Liver (tissue), 9 donors: Measurements from ENCODE around the gene IRX2. TPM values are rescaled to one million over a fixed set of nuclear protein-coding genes. Genes with fewer than 3 reads are reported as not detected.
A peak's percentile ranks its signal among the peaks of the same experiment; 100 is the strongest.

Experiments used
- DNase-seq: peaks from one replicate; pipeline ENCODE4 v3.0.0-alpha.2; 2017; ENCODE audit warnings: low spot score
- H3K27ac ChIP-seq, 2 donors: one replicate each; pipeline ENCODE4 v1.7.0; 2013; ENCODE audit warnings: inconsistent platforms in 2 of 2, low read length in 2 of 2, control low read depth in 1 of 2, low read depth in 1 of 2, mild to moderate bottlenecking in 1 of 2
- H3K27me3 ChIP-seq, 4 donors: one replicate each; pipeline versions ENCODE4 v1.6.1 to v1.7.0; 2013; ENCODE audit warnings: low read length in 3 of 4, inconsistent platforms in 1 of 4, mild to moderate bottlenecking in 1 of 4, moderate library complexity in 1 of 4; ENCODE audit not compliant: control insufficient read depth in 4 of 4, insufficient read depth in 4 of 4
- H3K36me3 ChIP-seq, 4 donors: one replicate each; pipeline versions ENCODE4 v1.6.1 to v1.7.0; 2013; ENCODE audit warnings: low read length in 3 of 4, mild to moderate bottlenecking in 3 of 4, low read depth in 1 of 4, moderate library complexity in 1 of 4; ENCODE audit not compliant: control insufficient read depth in 4 of 4, insufficient read depth in 3 of 4
- H3K4me1 ChIP-seq, 4 donors: one replicate each; pipeline versions ENCODE4 v1.6.1 to v1.7.0; 2013; ENCODE audit warnings: low read length in 3 of 4, mild to moderate bottlenecking in 3 of 4, moderate library complexity in 1 of 4; ENCODE audit not compliant: control insufficient read depth in 4 of 4, insufficient read depth in 4 of 4
- H3K4me3 ChIP-seq, 3 donors: one replicate each; pipeline versions ENCODE4 v1.6.1 to v1.7.0; 2013; ENCODE audit warnings: low read length in 3 of 3, control low read depth in 1 of 3, low read depth in 1 of 3, mild to moderate bottlenecking in 1 of 3
- H3K9ac ChIP-seq, 2 donors: one replicate each; pipeline ENCODE4 v1.7.0; 2013; ENCODE audit warnings: low read length in 2 of 2, mild to moderate bottlenecking in 2 of 2, moderate library complexity in 2 of 2, control low read depth in 1 of 2, low read depth in 1 of 2
- H3K9me3 ChIP-seq, 4 donors: one replicate each; pipeline versions ENCODE4 v1.6.1 to v1.7.0; 2013; ENCODE audit warnings: low read length in 3 of 4; ENCODE audit not compliant: control insufficient read depth in 4 of 4
- EGR1 ChIP-seq, 2 donors: IDR thresholded peaks; 2 replicates each; pipeline ENCODE4 v1.6.1; 2016 to 2018; ENCODE audit warnings: antibody characterized with exemption in 2 of 2, low read depth in 2 of 2
- FOXA1 ChIP-seq: IDR thresholded peaks from 2 replicates; pipeline ENCODE4 v1.6.1; 2016; ENCODE audit warnings: antibody characterized with exemption
- FOXA2 ChIP-seq: IDR thresholded peaks from 2 replicates; pipeline ENCODE4 v1.6.1; 2016; ENCODE audit warnings: antibody characterized with exemption
- GABPA ChIP-seq, 2 donors: IDR thresholded peaks in 1 of 2; conservative IDR thresholded peaks in 1 of 2; 2 replicates each; pipeline ENCODE4 v1.6.1; 2016; ENCODE audit warnings: antibody characterized with exemption in 2 of 2, mild to moderate bottlenecking in 1 of 2, moderate library complexity in 1 of 2
- HNF4A ChIP-seq, 2 donors: conservative IDR thresholded peaks; 2 replicates each; pipeline ENCODE4 v1.6.1; 2016; ENCODE audit warnings: antibody characterized with exemption in 2 of 2, mild to moderate bottlenecking in 2 of 2
- HNF4G ChIP-seq: IDR thresholded peaks from 2 replicates; pipeline ENCODE4 v1.6.1; 2016; ENCODE audit warnings: antibody characterized with exemption
- JUND ChIP-seq, 2 donors: IDR thresholded peaks; 2 replicates each; pipeline ENCODE4 v1.6.1; 2016; ENCODE audit warnings: antibody characterized with exemption in 2 of 2
- RAD21 ChIP-seq, 2 donors: IDR thresholded peaks; 2 replicates each; pipeline ENCODE4 v1.6.1; 2016; ENCODE audit warnings: antibody characterized with exemption in 2 of 2, mild to moderate bottlenecking in 2 of 2
- RXRA ChIP-seq, 2 donors: IDR thresholded peaks; 2 replicates each; pipeline ENCODE4 v1.6.1; 2017 to 2018; ENCODE audit warnings: antibody characterized with exemption in 2 of 2, mild to moderate bottlenecking in 1 of 2
- SP1 ChIP-seq: IDR thresholded peaks from 2 replicates; pipeline ENCODE4 v1.6.1; 2018; ENCODE audit warnings: antibody characterized with exemption, mild to moderate bottlenecking
- TAF1 ChIP-seq: conservative IDR thresholded peaks from 2 replicates; pipeline ENCODE4 v1.6.1; 2016; ENCODE audit warnings: antibody characterized with exemption, mild to moderate bottlenecking
- WGBS: extraction: QIAGEN DNeasy Blood & Tissue Kit; methylation state at CpG from one replicate; pipeline ENCODE4 v1.1.7; 2013; 5-methylcytosine and 5-hydroxymethylcytosine counted together
- polyA plus RNA-seq, 2 donors: library from polyadenylated mRNA; stranded (reverse) in 1 of 2; unstranded in 1 of 2; fragments of 200-250 nt in 1 of 2; fragments of >200 nt in 1 of 2; fragmentation: Nextera tagmentation in 1 of 2; extraction: Ambion mirVana in 1 of 2; gene quantifications; one replicate each; pipeline versions ENCODE4 v1.2.1 to v1.2.3, GENCODE V29; 2013 to 2015
- total RNA-seq, 2 donors: library from RNA; depleted of rRNA; stranded (reverse); fragments of >200 nt; gene quantifications; one replicate each; pipeline ENCODE4 v1.2.3, GENCODE V29; 2014
- TF ChIP-seq, protein P1 (sequence below): IDR thresholded peaks from 2 replicates; pipeline ENCODE4 v1.6.1; 2016; ENCODE audit warnings: antibody characterized with exemption
- TF ChIP-seq, protein P2 (sequence below): IDR thresholded peaks from 2 replicates; pipeline ENCODE4 v1.6.1; 2016; ENCODE audit warnings: antibody characterized with exemption, mild to moderate bottlenecking
- TF ChIP-seq, protein P3 (sequence below): IDR thresholded peaks from 2 replicates; pipeline ENCODE4 v1.6.1; 2016; ENCODE audit warnings: antibody characterized with exemption
- donor health status: healthy.
- donor health status: healthy.
- donor health status: healthy.
- donor health status: healthy.
- donor health status: healthy.

IRX2 gene
- total and polyA plus RNA-seq, 4 donors: not detected

DNA sequence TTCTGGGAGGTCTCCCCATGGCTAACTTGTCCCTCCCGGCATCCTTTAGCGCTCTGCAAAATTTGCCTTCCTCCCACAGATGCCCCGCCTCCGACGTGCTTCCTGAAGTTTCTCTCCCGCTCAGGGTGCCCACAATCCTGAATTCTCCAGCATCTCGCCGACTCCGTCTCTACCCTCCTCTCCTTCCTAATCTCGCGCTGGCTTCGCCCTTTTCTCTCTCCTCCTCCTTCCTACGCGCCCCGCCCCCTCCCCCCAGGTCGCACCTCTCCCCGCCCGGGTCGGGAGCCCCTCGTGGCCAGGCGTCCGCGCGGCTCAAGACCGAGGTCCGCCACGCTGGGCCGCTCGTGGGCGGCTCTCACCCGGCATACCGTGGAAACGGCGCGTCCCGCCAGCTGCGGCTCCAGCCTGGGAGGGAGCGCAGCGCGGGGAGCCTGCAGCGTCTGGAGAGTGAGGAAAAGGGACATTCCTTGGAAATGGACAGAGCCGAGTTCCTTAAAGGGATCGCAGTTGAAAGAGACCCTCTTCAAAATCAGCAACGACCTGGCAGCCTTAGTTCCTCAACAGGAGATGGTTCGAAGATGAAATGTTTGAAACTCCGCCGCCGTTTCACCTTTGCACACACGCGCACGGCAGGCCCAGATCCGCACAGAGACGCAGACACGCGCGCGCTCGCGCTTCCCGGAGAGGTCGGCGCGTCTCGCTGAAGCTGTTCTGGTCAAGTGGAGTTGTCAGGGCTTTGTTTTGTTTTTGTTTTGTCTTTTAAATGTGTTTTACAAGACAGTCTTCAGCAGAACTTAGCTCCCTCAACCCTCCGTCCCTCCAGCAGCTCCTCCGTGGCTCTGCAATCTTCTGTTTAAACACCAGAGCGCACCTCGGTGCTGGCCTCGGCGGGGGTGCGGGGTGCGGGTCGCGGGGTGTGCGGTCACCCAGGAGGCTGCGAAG is 5.0 kb upstream of the IRX2 start:
- 4% methylated on average over 76 of the region's 76 CpGs for WGBS
- H3K36me3 ChIP-seq: no peaks in the 10 kb centered on the region
- peaks cover 7 to 35% (median 13%) of the 10 kb centered on the region in 4 donors for H3K27me3 ChIP-seq
- peak overlapping the region in 1 of 3 donors; percentile 35 for H3K4me3 ChIP-seq
- no peak overlapping the region for H3K9ac ChIP-seq
- TF ChIP-seq RXRA (IDR thresholded peaks at IDR 0.05) (no peak), GABPA (IDR thresholded peaks at IDR 0.05 in 1 of 2, conservative IDR thresholded peaks at IDR 0.05 in 1 of 2) (no peak), FOXA2 (no peak), HNF4A (conservative IDR thresholded peaks at IDR 0.05) (no peak), SP1 (no peak), JUND (IDR thresholded peaks at IDR 0.05) (no peak), HNF4G (no peak), EGR1 (IDR thresholded peaks at IDR 0.05; ENCODE audit: low read depth in 2 of 2) (no peak), FOXA1 (no peak)
- TF ChIP-seq, protein P1, sequence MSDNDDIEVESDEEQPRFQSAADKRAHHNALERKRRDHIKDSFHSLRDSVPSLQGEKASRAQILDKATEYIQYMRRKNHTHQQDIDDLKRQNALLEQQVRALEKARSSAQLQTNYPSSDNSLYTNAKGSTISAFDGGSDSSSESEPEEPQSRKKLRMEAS: no peak
- TF ChIP-seq, protein P2, sequence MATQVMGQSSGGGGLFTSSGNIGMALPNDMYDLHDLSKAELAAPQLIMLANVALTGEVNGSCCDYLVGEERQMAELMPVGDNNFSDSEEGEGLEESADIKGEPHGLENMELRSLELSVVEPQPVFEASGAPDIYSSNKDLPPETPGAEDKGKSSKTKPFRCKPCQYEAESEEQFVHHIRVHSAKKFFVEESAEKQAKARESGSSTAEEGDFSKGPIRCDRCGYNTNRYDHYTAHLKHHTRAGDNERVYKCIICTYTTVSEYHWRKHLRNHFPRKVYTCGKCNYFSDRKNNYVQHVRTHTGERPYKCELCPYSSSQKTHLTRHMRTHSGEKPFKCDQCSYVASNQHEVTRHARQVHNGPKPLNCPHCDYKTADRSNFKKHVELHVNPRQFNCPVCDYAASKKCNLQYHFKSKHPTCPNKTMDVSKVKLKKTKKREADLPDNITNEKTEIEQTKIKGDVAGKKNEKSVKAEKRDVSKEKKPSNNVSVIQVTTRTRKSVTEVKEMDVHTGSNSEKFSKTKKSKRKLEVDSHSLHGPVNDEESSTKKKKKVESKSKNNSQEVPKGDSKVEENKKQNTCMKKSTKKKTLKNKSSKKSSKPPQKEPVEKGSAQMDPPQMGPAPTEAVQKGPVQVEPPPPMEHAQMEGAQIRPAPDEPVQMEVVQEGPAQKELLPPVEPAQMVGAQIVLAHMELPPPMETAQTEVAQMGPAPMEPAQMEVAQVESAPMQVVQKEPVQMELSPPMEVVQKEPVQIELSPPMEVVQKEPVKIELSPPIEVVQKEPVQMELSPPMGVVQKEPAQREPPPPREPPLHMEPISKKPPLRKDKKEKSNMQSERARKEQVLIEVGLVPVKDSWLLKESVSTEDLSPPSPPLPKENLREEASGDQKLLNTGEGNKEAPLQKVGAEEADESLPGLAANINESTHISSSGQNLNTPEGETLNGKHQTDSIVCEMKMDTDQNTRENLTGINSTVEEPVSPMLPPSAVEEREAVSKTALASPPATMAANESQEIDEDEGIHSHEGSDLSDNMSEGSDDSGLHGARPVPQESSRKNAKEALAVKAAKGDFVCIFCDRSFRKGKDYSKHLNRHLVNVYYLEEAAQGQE: no peak
- TF ChIP-seq, protein P3, sequence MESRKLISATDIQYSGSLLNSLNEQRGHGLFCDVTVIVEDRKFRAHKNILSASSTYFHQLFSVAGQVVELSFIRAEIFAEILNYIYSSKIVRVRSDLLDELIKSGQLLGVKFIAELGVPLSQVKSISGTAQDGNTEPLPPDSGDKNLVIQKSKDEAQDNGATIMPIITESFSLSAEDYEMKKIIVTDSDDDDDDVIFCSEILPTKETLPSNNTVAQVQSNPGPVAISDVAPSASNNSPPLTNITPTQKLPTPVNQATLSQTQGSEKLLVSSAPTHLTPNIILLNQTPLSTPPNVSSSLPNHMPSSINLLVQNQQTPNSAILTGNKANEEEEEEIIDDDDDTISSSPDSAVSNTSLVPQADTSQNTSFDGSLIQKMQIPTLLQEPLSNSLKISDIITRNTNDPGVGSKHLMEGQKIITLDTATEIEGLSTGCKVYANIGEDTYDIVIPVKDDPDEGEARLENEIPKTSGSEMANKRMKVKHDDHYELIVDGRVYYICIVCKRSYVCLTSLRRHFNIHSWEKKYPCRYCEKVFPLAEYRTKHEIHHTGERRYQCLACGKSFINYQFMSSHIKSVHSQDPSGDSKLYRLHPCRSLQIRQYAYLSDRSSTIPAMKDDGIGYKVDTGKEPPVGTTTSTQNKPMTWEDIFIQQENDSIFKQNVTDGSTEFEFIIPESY: no peak
- H3K27ac ChIP-seq: no peak overlapping the region
- no peaks in the 10 kb centered on the region for H3K9me3 ChIP-seq
- peaks cover 14 to 35% (median 23%) of the 10 kb centered on the region in 4 donors for H3K4me1 ChIP-seq
- no peak for DNase-seq

DNA sequence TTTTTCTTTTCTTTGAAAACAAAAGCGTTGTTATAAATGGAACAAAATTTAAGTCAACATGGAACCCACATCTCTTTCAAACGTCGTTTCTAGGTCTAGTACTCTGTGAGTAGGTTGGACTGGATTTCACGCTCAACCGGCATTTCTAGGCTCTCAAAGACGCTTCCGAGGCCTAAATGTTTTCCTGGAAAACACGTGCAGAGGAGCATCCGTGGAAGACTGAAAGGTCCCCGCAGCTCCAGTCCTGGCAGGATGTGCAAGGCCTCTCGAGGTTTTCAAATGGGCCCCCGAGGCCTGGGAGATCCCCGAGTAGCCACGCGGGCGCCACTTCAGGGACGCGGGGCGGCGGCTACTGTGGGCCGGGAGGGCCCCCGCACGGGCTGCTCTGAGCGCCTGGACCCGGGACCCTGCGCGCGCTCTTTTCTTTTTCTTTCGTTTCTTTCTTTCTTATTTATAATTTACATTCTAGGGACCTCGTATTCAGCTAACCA is 4.2 kb upstream of the IRX2 start:
- no peak overlapping the region for H3K27ac ChIP-seq
- no peaks in the 10 kb centered on the region for H3K9me3 ChIP-seq
- peaks cover 20 to 40% (median 23%) of the 10 kb centered on the region in 4 donors for H3K4me1 ChIP-seq
- 5% methylated on average over 30 of the region's 30 CpGs for WGBS
- peak overlapping the region in 1 of 3 donors; percentile 35 for H3K4me3 ChIP-seq
- peaks cover 7 to 42% (median 13%) of the 10 kb centered on the region in 4 donors for H3K27me3 ChIP-seq
- no peak for DNase-seq
- H3K9ac ChIP-seq: no peak overlapping the region
- no peaks in the 10 kb centered on the region for H3K36me3 ChIP-seq
- TF ChIP-seq RAD21 (IDR thresholded peaks at IDR 0.05) (no peak), HNF4G (no peak), FOXA2 (no peak), HNF4A (conservative IDR thresholded peaks at IDR 0.05) (no peak), TAF1 (no peak), GABPA (IDR thresholded peaks at IDR 0.05 in 1 of 2, conservative IDR thresholded peaks at IDR 0.05 in 1 of 2) (no peak)
